Pancreas (tissue), 10 donors: ENCODE measurements around the gene KDM2B. TPM values are rescaled to one million over a fixed set of nuclear protein-coding genes. Genes with fewer than 3 reads are reported as not detected.
"Not testable (repeated sequence)": the region's sequence is repeated elsewhere in the genome, so short reads cannot be mapped to it uniquely, and the experiment has no call there.

ENCODE experiments used
- ATAC-seq, 4 donors: fragments of 200-7000 bp; cut with Tn5 transposase; one replicate each; pipeline versions ENCODE4 v1.8.0 to v1.9.1; 2020; ENCODE audit warnings: mild to moderate bottlenecking in 4 of 4, moderate library complexity in 4 of 4
- DNase-seq, 6 donors: peaks; one replicate each; pipeline ENCODE4 v3.0.0-alpha.2; 2020
- FAIRE-seq: peaks from 2 replicates; lab custom pipeline; 2012; peaks lifted over from hg19 to GRCh38; lab: Jason Lieb, UNC
- H3K27ac ChIP-seq, 4 donors: fragments of 200-600 bp; sonication (generic); 1 replicate in 3 of 4; 2 replicates in 1 of 4; pipeline versions ENCODE4 v1.5.0 to v1.8.0; 2020
- H3K27me3 ChIP-seq, 4 donors: fragments of 200-600 bp; one replicate each; pipeline ENCODE4 v1.8.0; 2021
- H3K36me3 ChIP-seq, 3 donors: fragments of 200-600 bp; sonication (generic) in 1 of 3; one replicate each; pipeline versions ENCODE4 v1.5.0 to v1.8.0; 2020 to 2021
- H3K4me1 ChIP-seq, 3 donors: fragments of 200-600 bp; one replicate each; pipeline ENCODE4 v1.8.0; 2021
- H3K4me3 ChIP-seq, 4 donors: fragments of 200-600 bp; sonication (generic) in 2 of 4; one replicate each; pipeline versions ENCODE4 v1.5.0 to v1.8.0; 2020 to 2021
- H3K9me3 ChIP-seq, 4 donors: fragments of 200-600 bp; one replicate each; pipeline ENCODE4 v1.8.0; 2021
- CTCF ChIP-seq, 4 donors: fragments of 200-600 bp; sonication (generic) in 3 of 4; IDR thresholded peaks; one replicate each; pipeline versions ENCODE4 v1.5.0 to v1.8.0; 2021; ENCODE audit warnings: antibody characterized with exemption in 4 of 4
- WGBS, 2 donors: extraction: QIAGEN DNeasy Blood & Tissue Kit; methylation state at CpG; one replicate each; pipeline ENCODE4 v1.1.7; 2013; 5-methylcytosine and 5-hydroxymethylcytosine counted together
- intact Hi-C, 3 donors: fragments of 100-400 bp; cut with DNase I; formaldehyde crosslinking; loops; one replicate each; pipeline versions ENCODE4 v1.11.1 to v1.14.2; 2022
- polyA plus RNA-seq, 2 donors: library from polyadenylated mRNA; stranded (reverse); fragments of 200-250 nt; gene quantifications; one replicate each; pipeline ENCODE4 v1.2.3, GENCODE V29; 2013
- total RNA-seq, 6 donors: library from RNA; stranded (reverse); fragmentation: NEBNext Ultra II Directional in 4 of 6; extraction: Animal tissue kit (Norgen Biotek cat#: 25700) in 4 of 6; gene quantifications; one replicate each; pipeline versions ENCODE4 v1.2.1 to v1.2.4, GENCODE V29; 2021 to 2023
- donor health status: healthy with polysubstance abuse.
- donor health status: DM: no; HTN: no; CAD: no; lungs with moderate emphysema.
- donor health status: DM: no; HTN: no; CAD: no.
- donor health status: control.
- donor health status: control.
- donor health status: Bipolar disorder and iron deficiency.
- donor health status: DM: yes; HTN: yes; CAD: no.
- donor health status: DM: no; HTN: no; CAD: no.
- donor health status: DM: no; HTN: no; CAD: no.
- donor health status: DM: yes; HTN: yes; CAD: no.

Gene KDM2B
- total and polyA plus RNA-seq, 8 donors: 7.4 to 21.7 (median 10.3) TPM

- no peak overlapping the region for H3K27ac ChIP-seq
- H3K9me3 ChIP-seq: no peaks in the 10 kb centered on the region
- FAIRE-seq (no peak), ATAC-seq (peak in 3 of 4 donors; percentile 69 to 76 (median 73)), DNase-seq (peak in 2 of 6 donors; percentile 49 to 79)
- TF ChIP-seq CTCF (IDR thresholded peaks at IDR 0.05): peak; percentile 54 to 83 (median 68)
- peaks cover 0 to 5% (median 0%) of the 10 kb centered on the region in 3 donors for H3K36me3 ChIP-seq
- no peak overlapping the region for H3K4me3 ChIP-seq
- WGBS, 2 donors: 71 to 80% methylated on average over 19 of the region's 19 CpGs
- H3K4me1 ChIP-seq: no peaks in the 10 kb centered on the region
- H3K27me3 ChIP-seq: no peaks in the 10 kb centered on the region
- intact Hi-C loops: loop anchor here in 1 of 3 donors (10.0 kb wide), 1 partner anchor 181 kb away; no protein-coding TSS in a partner anchor
Observed at GRCh38 chr12:121494093-121494787, 86.6 kb downstream of the KDM2B start.

GRCh38 chr12:121490401-121491281 is 90.2 kb downstream of the KDM2B start:
- no peaks in the 10 kb centered on the region for H3K4me1 ChIP-seq
- 71% methylated on average over 15 of the region's 15 CpGs for WGBS, 2 donors

GRCh38 chr12:121489874-121490273 is 90.9 kb downstream of the KDM2B start:
- intact Hi-C loops: loop anchor here in 1 of 3 donors (10.0 kb wide), 1 partner anchor 185 kb away; no protein-coding TSS in a partner anchor
- no peaks in the 10 kb centered on the region for H3K4me1 ChIP-seq
- TF ChIP-seq CTCF (IDR thresholded peaks at IDR 0.05): no peak
- WGBS, 2 donors: 91% methylated on average over 16 of the region's 16 CpGs
- no peaks in the 10 kb centered on the region for H3K9me3 ChIP-seq
- ATAC-seq (no peak), DNase-seq (no peak), FAIRE-seq (no peak)
- H3K27ac ChIP-seq: no peak overlapping the region
- H3K4me3 ChIP-seq: no peak overlapping the region
- peaks cover 0 to 5% (median 0%) of the 10 kb centered on the region in 3 donors for H3K36me3 ChIP-seq
- H3K27me3 ChIP-seq: no peaks in the 10 kb centered on the region

More at GRCh38 chr12:121490401-121491281, 90.2 kb downstream of the KDM2B start:
- FAIRE-seq (no peak), DNase-seq (no peak), ATAC-seq (no peak)
- Histone ChIP-seq H3K36me3 (peaks cover 0 to 5% (median 0%) of the 10 kb centered on the region in 3 donors), H3K9me3 (no peaks in the 10 kb centered on the region), H3K4me3 (no peak overlapping the region), H3K27me3 (no peaks in the 10 kb centered on the region), H3K27ac (no peak overlapping the region)
- no peak for TF ChIP-seq CTCF (IDR thresholded peaks at IDR 0.05)
- intact Hi-C loops: loop anchor here in 1 of 3 donors (10.0 kb wide), 1 partner anchor 184 kb away; no protein-coding TSS in a partner anchor

GRCh38 chr12:121484967-121485366 is 95.9 kb downstream of the KDM2B start:
- no peak overlapping the region for H3K27ac ChIP-seq
- H3K9me3 ChIP-seq: no peaks in the 10 kb centered on the region
- ATAC-seq (peak in 1 of 4 donors; percentile 23), FAIRE-seq (no peak), DNase-seq (no peak)
- no peak for TF ChIP-seq CTCF (IDR thresholded peaks at IDR 0.05)
- H3K4me3 ChIP-seq: no peak overlapping the region
- 60 to 61% methylated on average over 6 of the region's 6 CpGs for WGBS, 2 donors
- peaks cover 0 to 2% (median 0%) of the 10 kb centered on the region in 3 donors for H3K36me3 ChIP-seq
- no peaks in the 10 kb centered on the region for H3K27me3 ChIP-seq
- intact Hi-C loops: no loop called here
- H3K4me1 ChIP-seq: no peaks in the 10 kb centered on the region

GRCh38 chr12:121484564-121484963 is 96.3 kb downstream of the KDM2B start:
- H3K27ac ChIP-seq, H3K27me3 ChIP-seq, ATAC-seq, DNase-seq, H3K4me3 ChIP-seq, H3K4me1 ChIP-seq, H3K36me3 ChIP-seq, H3K9me3 ChIP-seq, FAIRE-seq, intact Hi-C loops: not testable (repeated sequence)
- 94% methylated on average over 5 of the region's 5 CpGs for WGBS, 2 donors
